Measurements from ENCODE around the gene FXYD7.

Gene FXYD7

GRCh38 chr19:35115177-35115951, 27.7 kb upstream of the FXYD7 start, which contains the start of gene FXYD3:
TSS of gene FXYD3 (plus strand) at chr19:35115823. CDS start at chr19:35119377, 3,554 bp downstream.
- TF ChIP-seq TCF4 (CRISPR knock-in tag; IDR thresholded peaks at IDR 0.05; ENCODE audit: borderline replicate concordance) = no peak
- TF ChIP-seq ZFP30 (CRISPR knock-in tag; IDR thresholded peaks at IDR 0.05) = no peak
- TF ChIP-seq ZNF8 (CRISPR knock-in tag; IDR thresholded peaks at IDR 0.05) = no peak
- TF ChIP-seq ZNF70 (CRISPR knock-in tag; IDR thresholded peaks at IDR 0.05) = no peak
- no peak for TF ChIP-seq PPARA (CRISPR knock-in tag; IDR thresholded peaks at IDR 0.05; ENCODE audit: borderline replicate concordance)
- TF ChIP-seq CSDC2 (CRISPR knock-in tag; IDR thresholded peaks at IDR 0.05) = no peak
- no peak for TF ChIP-seq CREB5 (CRISPR knock-in tag; IDR thresholded peaks at IDR 0.05; ENCODE audit: low read depth)
- TF ChIP-seq TOX (CRISPR knock-in tag; IDR thresholded peaks at IDR 0.05; ENCODE audit: borderline replicate concordance) = no peak
- TF ChIP-seq TSHZ2 (CRISPR knock-in tag; IDR thresholded peaks at IDR 0.05) = no peak
- TF ChIP-seq ZC3H10 (CRISPR knock-in tag; IDR thresholded peaks at IDR 0.05) = no peak
- no peak for TF ChIP-seq GLIS3 (CRISPR knock-in tag; IDR thresholded peaks at IDR 0.05)
- TF ChIP-seq ISL1 (CRISPR knock-in tag; IDR thresholded peaks at IDR 0.05) = no peak
- TF ChIP-seq ESRRG (CRISPR knock-in tag; IDR thresholded peaks at IDR 0.05) = no peak
- no peak for TF ChIP-seq PATZ1 (CRISPR knock-in tag; IDR thresholded peaks at IDR 0.05; ENCODE audit: borderline replicate concordance)
- TF ChIP-seq OSR1 (CRISPR knock-in tag; IDR thresholded peaks at IDR 0.05) = no peak
- no peak for TF ChIP-seq CSRNP3 (CRISPR knock-in tag; IDR thresholded peaks at IDR 0.05)
- TF ChIP-seq POU6F1 (CRISPR knock-in tag; IDR thresholded peaks at IDR 0.05; ENCODE audit: borderline replicate concordance, low read depth) = no peak
- TF ChIP-seq ARNTL (CRISPR knock-in tag; IDR thresholded peaks at IDR 0.05; ENCODE audit: borderline replicate concordance, low read depth) = no peak
- no peak for TF ChIP-seq ZFP3 (CRISPR knock-in tag; IDR thresholded peaks at IDR 0.05)
- TF ChIP-seq SNAI2 (CRISPR knock-in tag; IDR thresholded peaks at IDR 0.05) = no peak

GRCh38 chr19:35116072-35116801, 26.8 kb upstream of the FXYD7 start:
- ATAC-seq = no peak
- TF ChIP-seq PPARA (CRISPR knock-in tag; IDR thresholded peaks at IDR 0.05; ENCODE audit: borderline replicate concordance) (no peak), BACH2 (CRISPR knock-in tag; IDR thresholded peaks at IDR 0.05; ENCODE audit: borderline replicate concordance) (no peak), TSHZ2 (CRISPR knock-in tag; IDR thresholded peaks at IDR 0.05) (no peak), SNAI2 (CRISPR knock-in tag; IDR thresholded peaks at IDR 0.05) (no peak), ARNTL (CRISPR knock-in tag; IDR thresholded peaks at IDR 0.05; ENCODE audit: borderline replicate concordance, low read depth) (no peak), TCF4 (CRISPR knock-in tag; IDR thresholded peaks at IDR 0.05; ENCODE audit: borderline replicate concordance) (no peak), ZC3H10 (CRISPR knock-in tag; IDR thresholded peaks at IDR 0.05) (no peak)

More at GRCh38 chr19:35115177-35115951, 27.7 kb upstream of the FXYD7 start, which contains the start of gene FXYD3:
- no peak for ATAC-seq
